GM23338 (cell line): ENCODE results near the gene COLEC12. TPM values are rescaled to one million over a fixed set of nuclear protein-coding genes. Genes with fewer than 3 reads are reported as not detected.

ENCODE experiments used
- ATAC-seq: fragments of 200-7000 bp; cut with Tn5 transposase; 3 replicates; pipeline ENCODE4 v1.9.1; 2020
- DNase-seq: peaks from one replicate; pipeline ENCODE4 v3.0.0-alpha.2; 2015; ENCODE audit warnings: low spot score
- H2AFZ ChIP-seq: fragments of 200-600 bp; sonication (generic); 2 replicates; pipeline ENCODE4 v1.8.0; 2016; ENCODE audit warnings: antibody characterized with exemption, mild to moderate bottlenecking, moderate library complexity
- H3F3A ChIP-seq: fragments of 200-600 bp; sonication (generic); replicated peaks from 2 replicates; pipeline ENCODE4 v1.8.0; 2017; ENCODE audit warnings: antibody characterized with exemption, mixed run types, low read depth
- H3K27ac ChIP-seq: fragments of 200-600 bp; sonication (generic); 2 replicates; pipeline ENCODE4 v1.6.1; 2016; ENCODE audit warnings: low read depth
- H3K27me3 ChIP-seq: fragments of 200-600 bp; sonication (generic); 2 replicates; pipeline ENCODE4 v1.8.0; 2016; ENCODE audit warnings: mild to moderate bottlenecking, mixed run types, moderate library complexity; ENCODE audit not compliant: insufficient read depth
- H3K36me3 ChIP-seq: fragments of 200-600 bp; sonication (generic); 2 replicates; pipeline ENCODE4 v1.8.0; 2016; ENCODE audit warnings: mild to moderate bottlenecking; ENCODE audit not compliant: insufficient read depth
- H3K4me1 ChIP-seq: fragments of 200-600 bp; sonication (generic); 2 replicates; pipeline ENCODE4 v1.8.0; 2016; ENCODE audit warnings: mild to moderate bottlenecking, moderate library complexity; ENCODE audit not compliant: insufficient read depth
- H3K4me2 ChIP-seq: fragments of 200-600 bp; sonication (generic); 2 replicates; pipeline ENCODE4 v1.7.1; 2017; ENCODE audit warnings: mixed run types
- H3K4me3 ChIP-seq: fragments of 200-600 bp; sonication (generic); 2 replicates; pipeline ENCODE4 v1.6.1; 2016; ENCODE audit warnings: mixed run types
- H3K79me2 ChIP-seq: fragments of 200-600 bp; sonication (generic); replicated peaks from 2 replicates; pipeline ENCODE4 v1.8.0; 2017; ENCODE audit warnings: mild to moderate bottlenecking; ENCODE audit not compliant: insufficient read depth
- H3K9me2 ChIP-seq: fragments of 200-600 bp; sonication (generic); 2 replicates; pipeline ENCODE4 v1.8.0; 2017; ENCODE audit not compliant: insufficient read depth
- H4K20me1 ChIP-seq: fragments of 200-600 bp; sonication (generic); replicated peaks from 2 replicates; pipeline ENCODE4 v1.8.0; 2017; ENCODE audit warnings: mild to moderate bottlenecking; ENCODE audit not compliant: insufficient read depth
- H3K27ac Mint-ChIP-seq: 2 replicates; pipeline ENCODE4 v1.8.0; 2020; ENCODE audit warnings: inconsistent platforms, mild to moderate bottlenecking, moderate library complexity, mixed read lengths
- H3K27me3 Mint-ChIP-seq: 3 replicates; pipeline ENCODE4 v1.8.0; 2022; ENCODE audit warnings: low read depth, mild to moderate bottlenecking, moderate library complexity, mixed read lengths, inconsistent platforms; ENCODE audit not compliant: insufficient read depth, poor library complexity
- H3K36me3 Mint-ChIP-seq: 3 replicates; pipeline ENCODE4 v1.8.0; 2021; ENCODE audit warnings: low read depth, mild to moderate bottlenecking, inconsistent platforms, moderate library complexity, mixed read lengths
- H3K4me1 Mint-ChIP-seq: 3 replicates; pipeline ENCODE4 v1.8.0; 2020; ENCODE audit warnings: mild to moderate bottlenecking, inconsistent platforms, mixed read lengths
- H3K4me3 Mint-ChIP-seq: 3 replicates; pipeline ENCODE4 v1.8.0; 2021; ENCODE audit warnings: moderate library complexity, mild to moderate bottlenecking, inconsistent platforms, mixed read lengths
- H3K9me3 Mint-ChIP-seq: 3 replicates; pipeline ENCODE4 v1.8.0; 2020; ENCODE audit warnings: moderate library complexity, mild to moderate bottlenecking, inconsistent platforms, mixed read lengths
- CREB1 ChIP-seq: fragments of 250-450 bp; sonication (Bioruptor Pico); IDR thresholded peaks from 2 replicates; pipeline ENCODE4 v1.5.0; 2020; ENCODE audit warnings: low read depth, mild to moderate bottlenecking, moderate library complexity
- CTCF ChIP-seq, 2 experiments: fragments of 200-600 bp in 1 of 2; sonication (generic) in 1 of 2; conservative IDR thresholded peaks; 2 replicates each; pipeline versions ENCODE4 v1.5.1 to v1.6.1; 2016 to 2017; ENCODE audit warnings: antibody characterized with exemption in 2 of 2, low read depth in 2 of 2, mild to moderate bottlenecking in 2 of 2, moderate library complexity in 1 of 2
- EZH2 ChIP-seq: fragments of 200-600 bp; sonication (generic); IDR thresholded peaks from one replicate; pipeline ENCODE4 v1.8.0; 2017; ENCODE audit warnings: antibody characterized with exemption, mild to moderate bottlenecking, low read depth; ENCODE audit not compliant: unreplicated experiment
- EZH2phosphoT487 ChIP-seq: fragments of 200-600 bp; sonication (generic); IDR thresholded peaks from one replicate; pipeline ENCODE4 v1.8.1; 2018; ENCODE audit warnings: antibody characterized with exemption; ENCODE audit not compliant: unreplicated experiment
- JUNB ChIP-seq: IDR thresholded peaks from one replicate; pipeline ENCODE4 v1.6.1; 2016; ENCODE audit warnings: antibody characterized with exemption; ENCODE audit not compliant: unreplicated experiment
- NANOG ChIP-seq: IDR thresholded peaks from 2 replicates; pipeline ENCODE4 v1.6.1; 2016; ENCODE audit warnings: antibody characterized with exemption, borderline replicate concordance
- POLR2AphosphoS5 ChIP-seq: IDR thresholded peaks from 2 replicates; pipeline ENCODE4 v1.6.1; 2016; ENCODE audit warnings: antibody characterized with exemption, low read depth
- STAT1 ChIP-seq: IDR thresholded peaks from one replicate; pipeline ENCODE4 v1.6.1; 2016; ENCODE audit warnings: antibody characterized with exemption; ENCODE audit not compliant: unreplicated experiment
- ZNF331 ChIP-seq: fragments of 250-450 bp; sonication (Bioruptor Pico); IDR thresholded peaks from 2 replicates; pipeline ENCODE4 v1.5.0; 2020; ENCODE audit warnings: low read depth, mild to moderate bottlenecking, moderate library complexity
- polyA plus RNA-seq: library from polyadenylated mRNA; unstranded; fragments of >200 nt; fragmentation: Nextera tagmentation; extraction: Ambion mirVana; gene quantifications from 2 replicates; pipeline ENCODE4 v1.2.1, GENCODE V29; 2016
- total RNA-seq: library from RNA; depleted of rRNA; stranded (reverse); fragments of >200 nt; shearing (Covaris generic); gene quantifications from 2 replicates; pipeline ENCODE4 v1.2.3, GENCODE V29; 2014
- TF ChIP-seq, protein P1 (sequence below): fragments of 250-450 bp; sonication (Bioruptor Pico); IDR thresholded peaks from 2 replicates; pipeline ENCODE4 v1.5.0; 2020; ENCODE audit warnings: mild to moderate bottlenecking, moderate library complexity

Gene COLEC12
- total and polyA plus RNA-seq, 2 experiments from 2014 or later = 1.1 to 3.2 TPM

GRCh38 chr18:524466-524865, 24.0 kb upstream of the COLEC12 start:
- Histone ChIP-seq H3F3A (no peaks in the 10 kb centered on the region), H2AFZ (no peak overlapping the region), H3K27ac (no peak overlapping the region), H3K4me2 (no peak overlapping the region), H3K4me3 (no peak overlapping the region), H3K36me3 (no peaks in the 10 kb centered on the region), H4K20me1 (no peaks in the 10 kb centered on the region), H3K9me2 (no peaks in the 10 kb centered on the region), H3K4me1 (no peaks in the 10 kb centered on the region), H3K27me3 (no peaks in the 10 kb centered on the region), H3K79me2 (no peaks in the 10 kb centered on the region)
- Mint-ChIP-seq H3K27ac (no peak overlapping the region), H3K27me3 (peaks cover 4% of the 10 kb centered on the region), H3K4me3 (no peak overlapping the region), H3K4me1 (peaks cover 8% of the 10 kb centered on the region; the same call in 1 of the 3 replicates), H3K36me3 (no peaks in the 10 kb centered on the region), H3K9me3 (no peaks in the 10 kb centered on the region)
- ATAC-seq = no peak
- DNase-seq = no peak
- TF ChIP-seq NANOG (no peak), JUNB (no peak), ZNF331 (no peak), STAT1 (no peak), CREB1 (CRISPR knock-in tag) (no peak), EZH2 (no peak), POLR2AphosphoS5 (no peak), EZH2phosphoT487 (no peak), CTCF (conservative IDR thresholded peaks at IDR 0.05; ENCODE audit: low read depth in 2 of 2) (no peak)
- TF ChIP-seq, protein P1, sequence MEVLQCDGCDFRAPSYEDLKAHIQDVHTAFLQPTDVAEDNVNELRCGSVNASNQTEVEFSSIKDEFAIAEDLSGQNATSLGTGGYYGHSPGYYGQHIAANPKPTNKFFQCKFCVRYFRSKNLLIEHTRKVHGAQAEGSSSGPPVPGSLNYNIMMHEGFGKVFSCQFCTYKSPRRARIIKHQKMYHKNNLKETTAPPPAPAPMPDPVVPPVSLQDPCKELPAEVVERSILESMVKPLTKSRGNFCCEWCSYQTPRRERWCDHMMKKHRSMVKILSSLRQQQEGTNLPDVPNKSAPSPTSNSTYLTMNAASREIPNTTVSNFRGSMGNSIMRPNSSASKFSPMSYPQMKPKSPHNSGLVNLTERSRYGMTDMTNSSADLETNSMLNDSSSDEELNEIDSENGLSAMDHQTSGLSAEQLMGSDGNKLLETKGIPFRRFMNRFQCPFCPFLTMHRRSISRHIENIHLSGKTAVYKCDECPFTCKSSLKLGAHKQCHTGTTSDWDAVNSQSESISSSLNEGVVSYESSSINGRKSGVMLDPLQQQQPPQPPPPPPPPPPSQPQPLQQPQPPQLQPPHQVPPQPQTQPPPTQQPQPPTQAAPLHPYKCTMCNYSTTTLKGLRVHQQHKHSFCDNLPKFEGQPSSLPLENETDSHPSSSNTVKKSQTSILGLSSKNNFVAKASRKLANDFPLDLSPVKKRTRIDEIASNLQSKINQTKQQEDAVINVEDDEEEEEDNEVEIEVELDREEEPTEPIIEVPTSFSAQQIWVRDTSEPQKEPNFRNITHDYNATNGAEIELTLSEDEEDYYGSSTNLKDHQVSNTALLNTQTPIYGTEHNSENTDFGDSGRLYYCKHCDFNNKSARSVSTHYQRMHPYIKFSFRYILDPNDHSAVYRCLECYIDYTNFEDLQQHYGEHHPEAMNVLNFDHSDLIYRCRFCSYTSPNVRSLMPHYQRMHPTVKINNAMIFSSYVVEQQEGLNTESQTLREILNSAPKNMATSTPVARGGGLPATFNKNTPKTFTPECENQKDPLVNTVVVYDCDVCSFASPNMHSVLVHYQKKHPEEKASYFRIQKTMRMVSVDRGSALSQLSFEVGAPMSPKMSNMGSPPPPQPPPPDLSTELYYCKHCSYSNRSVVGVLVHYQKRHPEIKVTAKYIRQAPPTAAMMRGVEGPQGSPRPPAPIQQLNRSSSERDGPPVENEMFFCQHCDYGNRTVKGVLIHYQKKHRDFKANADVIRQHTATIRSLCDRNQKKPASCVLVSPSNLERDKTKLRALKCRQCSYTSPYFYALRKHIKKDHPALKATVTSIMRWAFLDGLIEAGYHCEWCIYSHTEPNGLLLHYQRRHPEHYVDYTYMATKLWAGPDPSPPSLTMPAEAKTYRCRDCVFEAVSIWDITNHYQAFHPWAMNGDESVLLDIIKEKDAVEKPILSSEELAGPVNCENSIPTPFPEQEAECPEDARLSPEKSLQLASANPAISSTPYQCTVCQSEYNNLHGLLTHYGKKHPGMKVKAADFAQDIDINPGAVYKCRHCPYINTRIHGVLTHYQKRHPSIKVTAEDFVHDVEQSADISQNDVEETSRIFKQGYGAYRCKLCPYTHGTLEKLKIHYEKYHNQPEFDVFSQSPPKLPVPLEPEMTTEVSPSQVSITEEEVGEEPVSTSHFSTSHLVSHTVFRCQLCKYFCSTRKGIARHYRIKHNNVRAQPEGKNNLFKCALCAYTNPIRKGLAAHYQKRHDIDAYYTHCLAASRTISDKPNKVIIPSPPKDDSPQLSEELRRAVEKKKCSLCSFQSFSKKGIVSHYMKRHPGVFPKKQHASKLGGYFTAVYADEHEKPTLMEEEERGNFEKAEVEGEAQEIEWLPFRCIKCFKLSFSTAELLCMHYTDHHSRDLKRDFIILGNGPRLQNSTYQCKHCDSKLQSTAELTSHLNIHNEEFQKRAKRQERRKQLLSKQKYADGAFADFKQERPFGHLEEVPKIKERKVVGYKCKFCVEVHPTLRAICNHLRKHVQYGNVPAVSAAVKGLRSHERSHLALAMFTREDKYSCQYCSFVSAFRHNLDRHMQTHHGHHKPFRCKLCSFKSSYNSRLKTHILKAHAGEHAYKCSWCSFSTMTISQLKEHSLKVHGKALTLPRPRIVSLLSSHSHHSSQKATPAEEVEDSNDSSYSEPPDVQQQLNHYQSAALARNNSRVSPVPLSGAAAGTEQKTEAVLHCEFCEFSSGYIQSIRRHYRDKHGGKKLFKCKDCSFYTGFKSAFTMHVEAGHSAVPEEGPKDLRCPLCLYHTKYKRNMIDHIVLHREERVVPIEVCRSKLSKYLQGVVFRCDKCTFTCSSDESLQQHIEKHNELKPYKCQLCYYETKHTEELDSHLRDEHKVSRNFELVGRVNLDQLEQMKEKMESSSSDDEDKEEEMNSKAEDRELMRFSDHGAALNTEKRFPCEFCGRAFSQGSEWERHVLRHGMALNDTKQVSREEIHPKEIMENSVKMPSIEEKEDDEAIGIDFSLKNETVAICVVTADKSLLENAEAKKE (CRISPR knock-in tag) = no peak
